ENCODE measurements around the gene AGPAT4.

AGPAT4 gene

DNA sequence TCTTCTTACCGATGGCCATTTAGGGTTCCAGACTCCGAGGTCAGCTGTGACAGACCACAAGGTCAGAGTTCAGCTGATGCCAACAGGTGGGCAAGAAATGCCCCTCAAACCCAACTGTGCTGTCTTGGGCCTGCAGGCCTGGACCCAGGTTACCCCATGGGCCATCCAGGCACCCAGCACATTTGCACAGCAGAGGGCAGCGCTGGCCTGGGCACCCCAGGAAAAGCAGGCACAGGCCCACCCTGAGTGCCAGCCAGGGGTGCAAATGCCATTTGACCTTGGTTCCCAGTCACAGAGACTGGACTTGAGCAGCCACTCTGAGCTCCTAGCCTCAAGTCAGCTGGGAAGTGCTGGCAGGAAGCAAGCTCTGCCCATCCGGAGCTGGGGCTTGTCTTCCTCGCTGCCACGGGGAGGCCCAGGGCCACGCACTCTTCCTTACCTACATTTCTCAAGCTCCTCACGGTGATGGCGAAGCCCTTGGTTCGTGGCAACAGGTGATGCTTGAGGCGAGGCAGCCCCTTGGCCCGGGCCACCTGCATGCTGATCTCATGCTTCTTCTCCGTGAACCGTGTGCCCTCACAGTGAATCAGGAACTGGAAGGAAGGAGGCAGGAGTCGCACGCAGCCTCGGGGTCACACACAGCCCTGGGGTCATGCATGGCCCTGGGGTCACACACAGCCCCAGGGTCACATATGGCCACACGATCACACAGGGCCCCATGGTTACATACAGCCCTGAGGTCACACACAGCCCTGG is 120.8 kb downstream of the AGPAT4 start:
- no peak for DNase-seq (ENCODE audit: low read depth)

DNA sequence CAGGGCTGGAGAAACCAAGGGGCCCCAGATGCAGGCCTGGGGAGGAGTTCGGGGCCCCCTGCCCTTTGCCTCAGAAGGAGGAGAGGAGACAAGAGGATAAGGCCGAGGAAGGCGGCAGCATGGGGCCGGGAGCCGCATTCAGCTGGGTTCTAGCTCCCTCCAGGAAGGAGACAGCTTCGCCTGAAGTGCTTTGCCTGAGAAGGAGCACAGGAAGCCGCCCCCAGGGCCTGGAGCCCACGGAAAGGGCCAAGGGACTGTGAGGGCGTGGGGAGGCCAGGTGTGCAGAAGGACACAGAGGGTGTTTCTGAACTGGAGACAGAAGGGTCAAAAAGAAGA is 121.4 kb downstream of the AGPAT4 start:
- no peak overlapping the region for H3K4me3 ChIP-seq (ENCODE audit: low read depth, low read length)
- no peak for DNase-seq (ENCODE audit: low read depth)

More for the DNA sequence above, 120.8 kb downstream of the AGPAT4 start:
- H3K4me3 ChIP-seq (ENCODE audit: low read depth, low read length) = no peak overlapping the region

DNA sequence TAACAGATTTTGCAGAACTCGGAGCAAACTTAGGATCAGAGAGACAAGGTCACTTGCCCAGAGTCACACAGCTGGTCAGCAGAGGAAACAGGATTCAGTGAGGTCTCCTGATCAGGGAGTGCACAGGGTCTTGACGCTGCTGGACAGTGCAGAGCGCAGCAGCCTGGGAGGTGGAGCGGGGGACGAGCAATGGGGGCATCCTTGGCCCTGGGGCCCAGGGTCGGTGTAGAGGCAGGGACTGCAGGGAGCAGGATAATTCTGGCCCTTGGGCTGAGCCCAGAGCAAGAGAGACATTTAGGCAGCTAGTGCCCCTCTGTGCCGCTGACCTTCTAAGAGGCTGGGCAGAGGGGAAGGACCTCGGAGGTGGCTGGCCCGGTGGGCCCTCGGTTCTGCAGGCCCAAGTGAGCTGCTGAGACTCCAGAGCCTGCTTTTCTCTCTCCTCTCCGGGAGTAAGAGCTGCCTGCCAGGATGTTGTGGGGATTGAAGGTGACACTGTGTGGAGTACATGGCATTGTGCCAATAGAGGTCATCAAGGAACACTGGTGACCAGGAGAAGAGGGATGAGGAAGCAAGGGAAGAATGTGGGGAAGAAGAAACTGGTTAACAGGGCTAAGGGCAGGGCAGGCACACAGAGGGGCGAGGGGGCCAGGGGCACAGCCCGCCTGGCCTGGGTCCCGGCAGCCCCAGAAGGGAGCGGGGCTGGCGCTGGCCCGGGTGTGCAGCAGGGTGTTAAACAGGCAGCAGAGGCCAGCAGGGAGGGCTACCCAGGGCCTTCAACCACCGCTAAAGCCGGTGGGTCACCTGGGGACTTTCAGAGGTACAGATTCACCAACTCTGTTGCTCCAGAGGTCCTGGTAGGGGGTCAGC is 122.0 kb downstream of the AGPAT4 start:
- DNase-seq (ENCODE audit: low read depth) = no peak
- no peak overlapping the region for H3K4me3 ChIP-seq (ENCODE audit: low read depth, low read length)

DNA sequence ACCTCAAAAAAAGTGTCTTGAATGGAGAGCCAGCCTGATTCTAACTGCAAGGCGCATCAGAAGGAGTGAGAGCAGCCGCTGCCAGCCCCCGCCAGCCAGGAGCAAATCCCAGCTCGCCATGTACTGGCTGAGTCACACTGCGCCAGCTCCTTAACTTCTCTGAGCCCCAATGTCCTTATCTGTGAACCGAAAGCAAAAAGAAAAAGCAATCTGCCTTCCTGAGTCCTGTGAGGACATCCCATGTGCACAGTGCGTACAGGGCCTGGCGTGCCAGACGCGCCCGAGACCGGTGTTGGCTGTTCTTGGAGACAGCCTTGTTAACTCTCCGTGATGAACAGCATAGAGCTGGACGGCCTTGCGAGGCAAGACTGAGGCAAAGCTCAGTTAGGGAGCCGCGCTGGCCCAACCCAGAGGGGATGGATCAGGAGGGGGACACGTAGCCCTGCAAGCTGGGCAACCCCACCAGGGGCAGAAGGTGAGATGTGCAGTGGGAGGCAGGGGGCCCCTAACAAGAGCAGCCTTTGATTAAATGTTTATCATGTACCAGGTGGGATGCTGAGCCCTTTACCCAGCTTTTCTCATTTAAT is 122.7 kb downstream of the AGPAT4 start:
- DNase-seq (ENCODE audit: low read depth) = no peak
- no peak overlapping the region for H3K4me3 ChIP-seq (ENCODE audit: low read depth, low read length)

DNA sequence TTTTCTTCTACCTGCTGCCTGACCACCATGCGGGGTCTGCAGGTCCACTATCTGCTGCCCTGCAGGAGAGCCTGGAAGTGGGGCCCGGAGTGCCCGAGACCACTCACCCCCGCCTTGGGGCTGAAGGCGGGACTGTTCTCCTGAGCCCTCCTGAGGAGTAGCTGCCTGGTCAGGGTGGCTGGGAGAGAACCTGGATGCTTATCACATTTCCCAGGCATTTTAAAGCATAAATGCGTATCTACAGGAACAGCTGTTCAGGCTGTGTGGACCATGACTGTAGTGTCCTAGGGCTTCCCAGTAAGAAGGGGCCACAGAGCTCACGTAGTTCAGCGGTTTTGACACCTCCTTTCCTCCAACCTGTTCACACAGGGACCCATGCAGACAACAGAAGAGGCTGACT is 123.3 kb downstream of the AGPAT4 start:
- DNase-seq (ENCODE audit: low read depth) = no peak
- no peak overlapping the region for H3K4me3 ChIP-seq (ENCODE audit: low read depth, low read length)

DNA sequence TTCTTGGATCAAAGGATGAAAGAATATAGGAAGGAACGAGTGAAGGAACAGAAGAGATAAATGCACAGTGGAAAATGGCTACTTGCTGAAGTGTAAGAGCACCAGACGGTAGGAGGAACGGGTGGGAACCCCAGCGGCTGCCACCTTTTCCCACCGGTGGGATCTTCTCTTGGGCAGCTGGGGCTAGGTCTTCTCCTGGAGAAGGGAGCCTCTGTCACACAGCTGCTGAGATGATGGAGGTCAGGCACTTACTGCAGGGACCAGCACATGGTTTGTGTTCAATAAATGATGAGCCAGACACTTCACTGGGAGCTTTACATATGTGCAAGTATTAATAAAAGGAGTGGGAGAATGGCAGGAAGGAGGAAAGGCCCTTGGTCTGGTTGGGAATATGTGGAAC is 123.7 kb downstream of the AGPAT4 start:
- no peak for DNase-seq (ENCODE audit: low read depth)
- H3K4me3 ChIP-seq (ENCODE audit: low read depth, low read length) = no peak overlapping the region

DNA sequence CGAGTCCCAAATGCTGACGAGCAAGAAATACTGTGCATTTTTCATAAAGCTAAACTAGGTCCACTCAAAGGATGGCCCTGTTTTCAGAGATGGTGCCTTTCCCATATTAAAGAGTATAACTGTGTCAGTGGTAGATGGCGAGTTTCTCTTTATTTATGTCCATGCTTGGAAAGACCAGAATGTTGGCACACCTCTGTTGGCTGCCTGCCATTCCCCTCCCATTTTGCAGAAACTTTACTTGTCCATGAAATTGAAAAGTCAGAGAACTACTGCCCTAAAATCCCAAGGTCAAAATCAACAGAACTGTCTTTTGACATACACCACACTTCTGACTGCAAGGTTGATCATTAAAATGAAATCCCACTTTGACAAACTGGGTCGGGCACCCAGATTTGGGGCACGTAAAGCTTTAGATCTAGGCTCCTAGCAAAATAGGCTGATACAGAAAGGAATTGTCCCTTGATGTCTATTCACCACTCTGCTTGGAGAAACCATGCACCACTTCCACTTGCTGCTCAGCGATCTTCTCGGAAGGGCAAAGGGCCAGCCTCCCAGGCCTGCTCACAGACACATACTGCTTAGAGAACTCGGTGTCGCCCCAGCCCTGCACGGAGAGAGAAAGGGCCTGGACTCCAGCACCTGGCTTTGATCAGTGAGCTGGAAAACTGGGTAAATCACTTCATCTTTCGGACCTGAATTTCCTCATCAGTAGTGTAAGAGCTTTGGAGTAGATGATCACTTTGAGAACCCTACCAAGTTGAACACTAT is 130.0 kb downstream of the AGPAT4 start:
- H3K4me3 ChIP-seq (ENCODE audit: low read depth, low read length) = no peak overlapping the region
- DNase-seq (ENCODE audit: low read depth) = no peak

DNA sequence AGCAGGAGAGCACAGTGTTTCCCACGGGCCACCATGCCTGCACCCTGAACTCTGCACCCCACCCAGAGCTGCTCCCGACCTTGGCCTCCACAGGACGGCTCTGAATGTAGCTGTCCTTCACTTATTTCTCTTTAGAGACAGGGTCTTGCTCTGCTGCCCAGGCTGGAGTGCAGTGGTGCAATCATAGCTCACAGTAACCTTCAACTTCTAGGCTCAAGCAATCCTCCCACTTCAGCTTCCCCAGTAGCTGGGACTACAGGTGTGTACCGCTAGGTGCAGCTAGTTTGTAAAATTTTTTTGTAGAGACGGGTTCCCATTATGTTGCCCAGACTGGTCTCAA is 130.9 kb downstream of the AGPAT4 start:
- no peak overlapping the region for H3K4me3 ChIP-seq (ENCODE audit: low read depth, low read length)
- no peak for DNase-seq (ENCODE audit: low read depth)

DNA sequence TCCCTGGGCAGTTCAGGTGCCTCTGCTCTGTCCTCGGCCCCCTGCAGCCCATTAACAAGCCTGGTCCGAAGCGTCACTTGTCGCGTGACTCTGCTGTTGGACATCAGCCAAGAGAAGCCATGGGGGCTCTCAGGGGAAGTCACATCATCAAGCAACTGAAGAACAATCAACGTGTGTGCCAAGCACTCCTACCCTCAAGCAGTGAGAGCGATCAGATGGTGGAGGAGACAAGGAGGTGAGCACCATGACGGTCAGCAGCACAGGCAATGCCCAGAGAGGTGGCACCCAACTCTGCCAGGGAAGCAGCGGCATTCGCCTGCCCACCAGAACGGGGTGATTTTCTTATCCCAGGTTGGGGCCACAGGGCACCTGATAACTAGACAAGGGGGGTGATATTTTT is 132.7 kb downstream of the AGPAT4 start:
- DNase-seq (ENCODE audit: low read depth) = no peak
- H3K4me3 ChIP-seq (ENCODE audit: low read depth, low read length) = no peak overlapping the region

DNA sequence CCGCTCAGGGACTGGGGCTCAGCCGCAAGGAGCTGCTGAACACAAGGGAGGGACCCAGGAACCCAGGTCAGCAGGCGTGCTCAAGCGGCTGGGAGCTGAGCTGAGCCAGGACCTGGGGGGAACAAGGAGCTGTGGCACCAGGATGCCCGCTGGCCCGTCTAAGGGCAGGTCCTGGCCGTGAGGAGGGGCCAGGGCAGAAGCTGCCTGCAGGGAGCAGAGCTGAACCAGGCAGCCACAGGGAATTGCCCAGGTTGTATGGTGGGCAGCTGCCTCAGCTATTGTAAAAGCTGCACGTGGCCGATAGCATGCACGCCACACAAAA is 133.3 kb downstream of the AGPAT4 start:
- H3K4me3 ChIP-seq (ENCODE audit: low read depth, low read length) = no peak overlapping the region
- no peak for DNase-seq (ENCODE audit: low read depth)

DNA sequence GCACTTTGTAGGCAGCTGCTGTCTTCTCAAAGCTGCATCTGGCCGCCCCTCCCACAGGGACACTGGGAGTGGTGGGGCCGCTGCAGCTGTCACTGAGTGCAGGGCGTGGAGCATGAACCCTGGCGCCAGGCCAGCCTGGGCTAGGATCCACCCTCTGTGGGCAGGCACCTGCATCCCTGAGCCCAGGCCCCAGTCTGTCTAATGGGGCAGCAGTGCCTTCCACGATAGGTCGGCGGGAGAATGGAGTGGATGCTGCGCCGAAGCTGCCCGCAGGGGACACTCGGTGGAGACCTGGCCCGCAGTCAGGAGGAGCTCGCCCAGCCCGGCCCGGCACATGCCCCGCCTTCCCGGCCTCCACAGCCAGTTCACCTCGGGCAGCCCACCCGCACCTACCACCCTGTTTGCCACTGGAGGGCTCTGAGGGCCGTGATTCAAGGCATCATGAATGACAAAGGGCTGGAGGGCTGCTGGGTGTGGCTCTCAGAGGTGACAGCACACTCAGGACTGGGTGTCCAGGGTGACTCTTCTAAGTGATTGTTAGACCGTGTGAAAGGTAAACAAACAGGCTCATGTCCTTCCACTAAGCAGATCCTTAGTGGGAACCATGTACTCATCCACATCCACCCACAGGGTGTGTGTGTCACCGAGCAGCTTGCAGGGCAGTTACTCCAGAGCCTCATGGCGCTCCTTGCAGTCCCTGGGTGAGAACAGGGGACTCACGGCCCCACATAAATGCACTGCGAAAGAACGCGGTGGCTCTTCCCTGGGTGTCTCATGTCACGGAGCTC is 133.9 kb downstream of the AGPAT4 start:
- DNase-seq (ENCODE audit: low read depth) = no peak
- H3K4me3 ChIP-seq (ENCODE audit: low read depth, low read length) = no peak overlapping the region

DNA sequence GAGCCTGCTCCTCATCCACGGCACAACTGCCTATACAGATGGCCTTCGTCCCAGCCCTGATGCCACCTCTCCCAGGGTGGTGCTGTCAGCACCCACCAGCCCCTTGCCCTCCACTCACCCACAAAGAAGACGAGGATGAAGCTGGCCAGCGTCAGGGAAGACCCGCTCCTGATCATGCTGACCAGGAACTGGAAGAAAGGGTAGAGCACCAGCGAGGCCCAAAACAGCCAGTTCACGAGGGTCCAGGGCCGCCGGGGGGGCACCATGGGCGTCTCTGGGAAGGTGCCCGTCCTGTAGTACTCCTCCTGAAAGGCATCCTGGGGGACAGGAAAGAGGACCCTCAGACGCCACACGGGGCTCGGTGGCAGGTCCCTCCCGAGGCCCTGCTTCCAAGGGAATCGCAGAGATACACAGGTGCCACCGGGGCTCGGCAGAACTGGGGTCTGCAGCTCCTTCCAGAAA is 134.5 kb downstream of the AGPAT4 start:
- no peak overlapping the region for H3K4me3 ChIP-seq (ENCODE audit: low read depth, low read length)
- no peak for DNase-seq (ENCODE audit: low read depth)

DNA sequence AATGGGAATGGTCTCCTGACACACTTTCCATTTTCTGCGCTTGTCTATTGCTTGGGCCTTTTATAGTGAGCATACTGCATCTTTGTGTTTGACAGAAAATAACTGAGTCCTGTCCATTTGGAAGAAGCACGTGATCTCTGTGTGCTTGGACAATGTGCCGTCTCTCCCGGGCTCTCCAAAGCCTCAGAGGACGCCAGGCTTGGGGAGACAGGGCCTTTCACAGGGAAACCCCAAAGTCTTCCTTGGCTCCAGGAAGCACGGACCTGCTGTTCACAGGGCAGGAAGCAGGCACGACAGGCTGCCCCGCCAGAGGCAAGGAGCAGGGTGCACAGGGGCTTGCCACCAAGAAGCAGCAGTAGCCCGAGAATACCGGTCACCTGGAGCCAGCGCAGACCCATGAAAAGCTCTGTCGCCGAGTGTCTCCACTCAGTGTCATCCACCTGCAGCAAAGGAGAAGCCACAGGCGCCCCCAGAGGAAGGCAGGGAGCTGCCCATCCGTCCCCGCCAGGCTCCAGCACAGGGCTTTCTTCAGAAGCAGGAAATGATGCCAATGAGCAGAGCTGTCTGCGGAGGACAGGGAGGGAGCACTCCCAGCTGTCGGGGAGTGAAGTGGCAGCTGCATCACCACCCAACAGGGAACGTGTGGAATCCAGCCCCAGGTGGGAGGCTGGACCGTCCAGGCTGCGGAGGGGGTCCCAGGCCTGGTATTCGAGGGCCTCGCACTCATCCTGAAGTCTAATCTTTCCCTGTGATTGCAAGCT is 135.1 kb downstream of the AGPAT4 start:
- DNase-seq (ENCODE audit: low read depth) = no peak
- H3K4me3 ChIP-seq (ENCODE audit: low read depth, low read length) = no peak overlapping the region

DNA sequence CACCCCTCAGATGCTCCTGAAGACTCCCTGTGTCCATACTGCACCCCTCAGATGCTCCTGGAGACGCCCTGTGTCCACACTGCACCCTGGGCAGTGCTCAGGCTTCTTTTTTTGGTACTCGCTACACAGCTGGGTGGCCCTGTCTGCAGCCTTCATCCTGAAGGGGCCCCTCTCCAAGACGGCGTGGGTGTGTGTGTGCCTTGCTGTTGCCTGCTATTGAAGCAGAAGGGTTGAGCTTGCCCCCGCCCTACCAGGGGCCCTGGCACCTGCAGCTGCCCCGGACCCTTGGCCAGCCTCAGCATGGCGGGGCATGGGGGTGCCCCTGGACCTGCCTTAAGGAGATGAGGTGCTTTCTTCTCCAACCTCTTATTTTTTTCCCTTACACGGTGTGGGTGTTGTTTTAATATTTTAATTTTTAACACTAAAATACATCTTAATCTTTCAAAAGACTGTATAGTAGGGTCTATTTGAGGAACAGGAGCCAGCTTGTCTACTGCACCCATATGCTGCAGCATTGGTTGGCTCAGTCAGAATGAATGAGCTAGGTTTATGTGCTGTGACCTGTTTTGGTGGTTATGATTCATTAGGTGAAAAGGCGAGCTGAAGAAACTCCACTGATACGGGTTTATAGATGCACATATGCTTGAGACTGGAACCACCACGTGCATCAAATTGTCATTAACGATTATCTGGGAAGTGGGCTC is 135.9 kb downstream of the AGPAT4 start:
- DNase-seq (ENCODE audit: low read depth) = no peak
- H3K4me3 ChIP-seq (ENCODE audit: low read depth, low read length) = no peak overlapping the region

DNA sequence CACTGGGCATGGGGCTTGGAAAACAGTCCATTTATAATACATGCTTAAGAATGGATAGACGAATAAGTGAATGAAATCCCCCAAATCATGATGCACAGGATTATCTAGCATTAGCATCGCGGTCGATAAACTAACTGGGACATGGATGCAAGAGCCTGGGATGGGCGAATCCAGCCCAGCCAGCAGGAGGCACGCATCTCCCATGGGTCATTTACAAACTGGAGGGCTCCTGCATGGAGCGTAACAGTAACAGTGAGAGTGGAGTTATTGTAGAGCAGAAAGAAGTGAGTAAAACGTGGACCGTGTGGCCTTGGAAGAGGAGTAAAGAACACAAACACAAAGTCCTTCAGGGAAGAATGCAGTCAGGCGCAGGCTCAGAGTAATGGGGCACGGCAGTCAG is 136.5 kb downstream of the AGPAT4 start:
- H3K4me3 ChIP-seq (ENCODE audit: low read depth, low read length) = no peak overlapping the region

DNA sequence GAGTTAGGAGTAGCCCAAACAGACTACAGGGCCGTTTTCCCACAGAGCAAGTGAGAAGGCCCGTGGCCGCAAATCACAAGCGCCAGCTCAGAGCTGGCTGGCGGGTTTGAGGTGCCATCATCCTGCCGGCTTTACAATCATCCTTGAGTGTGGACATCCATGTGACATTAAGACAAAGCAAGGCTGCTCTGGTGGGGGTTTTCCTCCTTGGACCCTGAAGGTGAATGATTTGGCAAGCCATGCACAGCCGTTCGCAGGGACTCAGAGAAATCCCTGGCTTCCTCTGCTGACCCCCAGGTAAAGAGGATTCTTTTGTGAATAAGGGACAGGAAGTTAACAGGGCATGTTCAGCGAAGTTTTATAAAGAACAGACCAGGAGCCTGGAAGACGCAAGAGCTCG is 137.2 kb downstream of the AGPAT4 start:
- no peak overlapping the region for H3K4me3 ChIP-seq (ENCODE audit: low read depth, low read length)
- no peak for DNase-seq (ENCODE audit: low read depth)

More for the DNA sequence above, 136.5 kb downstream of the AGPAT4 start:
- no peak for DNase-seq (ENCODE audit: low read depth)

DNA sequence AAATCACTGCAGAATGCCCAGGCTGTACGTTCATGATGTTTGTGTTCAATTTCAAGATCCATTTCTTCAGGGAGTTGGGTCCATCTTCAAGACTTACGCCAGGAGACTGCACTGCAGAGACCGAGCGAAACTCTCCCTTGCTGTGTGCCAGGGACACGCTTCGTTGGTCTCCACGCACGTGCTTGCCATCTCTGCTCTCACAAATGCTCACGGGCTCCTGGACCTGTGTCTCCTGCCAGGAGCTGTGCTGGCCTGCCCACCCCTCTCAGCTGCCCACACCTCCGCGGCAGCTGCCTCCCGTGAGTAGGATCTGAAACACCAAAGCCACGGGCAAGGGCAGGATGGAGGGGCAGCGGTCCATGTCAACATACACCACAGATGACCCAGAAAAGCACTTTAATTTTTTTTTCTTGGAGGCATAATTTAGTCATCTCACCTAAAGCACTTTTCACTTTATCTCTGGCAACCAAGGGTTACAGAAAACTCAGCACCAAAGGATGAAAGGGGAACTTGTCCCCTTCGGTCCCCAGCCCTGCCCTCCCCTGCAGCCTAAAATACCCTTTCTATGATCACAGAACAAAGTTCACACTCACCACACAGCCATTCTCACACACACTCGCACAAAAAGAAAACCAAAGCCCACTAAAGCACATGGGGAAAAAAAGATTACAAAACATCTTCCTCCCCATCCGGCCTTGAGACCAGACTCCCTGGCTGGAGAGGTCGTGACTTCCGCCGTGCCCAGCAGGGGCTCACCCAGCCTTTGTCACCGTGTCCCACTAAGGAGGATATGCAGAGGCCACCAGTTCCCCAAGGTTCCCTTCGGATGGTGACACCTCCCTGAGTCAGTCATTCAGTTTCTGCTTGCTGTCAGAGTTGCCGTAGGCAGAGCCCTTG is 137.9 kb downstream of the AGPAT4 start:
- DNase-seq (ENCODE audit: low read depth) = no peak
- H3K4me3 ChIP-seq (ENCODE audit: low read depth, low read length) = no peak overlapping the region

Measured in skeletal muscle cell (primary cell).